HUES64 (cell line): ENCODE data around the gene ORC5.
"Not testable (repeated sequence)": the region's sequence is repeated elsewhere in the genome, so short reads cannot be mapped to it uniquely, and the experiment has no call there.

Experiments used
- H3K27ac ChIP-seq: 2 replicates; pipeline ENCODE4 v1.7.0; 2013; ENCODE audit warnings: low read depth, low read length, inconsistent platforms
- H3K27me3 ChIP-seq: 2 replicates; pipeline ENCODE4 v1.6.1; 2013; ENCODE audit warnings: mild to moderate bottlenecking, low read length; ENCODE audit not compliant: insufficient read depth
- H3K36me3 ChIP-seq: 2 replicates; pipeline ENCODE4 v1.6.1; 2013; ENCODE audit warnings: mild to moderate bottlenecking, low read length; ENCODE audit not compliant: insufficient read depth
- H3K4me1 ChIP-seq: 2 replicates; pipeline ENCODE4 v1.6.1; 2013; ENCODE audit warnings: mild to moderate bottlenecking, low read length, moderate library complexity; ENCODE audit not compliant: insufficient read depth
- H3K4me3 ChIP-seq: 2 replicates; pipeline ENCODE4 v1.5.1; 2013; ENCODE audit warnings: mild to moderate bottlenecking, low read length, moderate library complexity
- H3K9ac ChIP-seq: 2 replicates; pipeline ENCODE4 v1.6.1; 2013; ENCODE audit warnings: mild to moderate bottlenecking, low read depth, low read length
- H3K9me3 ChIP-seq: 2 replicates; pipeline ENCODE4 v1.6.1; 2013; ENCODE audit warnings: low read depth, low read length; ENCODE audit not compliant: insufficient read depth
- WGBS: fragments of 150-250, 120-280 bp; methylation state at CpG from one replicate; pipeline ENCODE4 v1.1.7; 2013; ENCODE audit warnings: missing lambda C conversion rate; 5-methylcytosine and 5-hydroxymethylcytosine counted together

The ORC5 gene

DNA sequence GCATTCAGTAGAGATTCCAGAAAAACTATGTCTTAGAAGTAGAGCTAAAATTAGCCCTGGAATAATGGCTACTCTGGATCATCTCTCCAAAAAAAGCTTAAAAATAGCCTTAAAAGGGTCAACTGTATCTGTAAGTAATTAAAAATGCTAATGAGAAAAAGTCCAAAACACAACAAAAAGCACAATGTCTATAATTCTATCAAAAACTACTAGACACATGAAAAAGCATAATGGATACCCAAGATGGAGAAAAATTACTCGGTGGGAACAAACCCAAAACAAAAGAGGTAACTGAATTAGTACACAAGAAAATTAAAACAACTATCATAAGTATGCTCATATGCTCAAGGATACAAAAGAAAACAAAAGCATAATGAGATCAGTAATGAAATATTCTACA is 15.4 kb downstream of the ORC5 start:
- no peaks in the 10 kb centered on the region for H3K27me3 ChIP-seq
- no peaks in the 10 kb centered on the region for H3K4me1 ChIP-seq
- no peaks in the 10 kb centered on the region for H3K9me3 ChIP-seq
- no peak overlapping the region for H3K27ac ChIP-seq
- H3K36me3 ChIP-seq = peaks cover 90% of the 10 kb centered on the region
- H3K9ac ChIP-seq = no peak overlapping the region
- 100% methylated on average over 1 of the region's 1 CpG for WGBS
- no peak overlapping the region for H3K4me3 ChIP-seq

DNA sequence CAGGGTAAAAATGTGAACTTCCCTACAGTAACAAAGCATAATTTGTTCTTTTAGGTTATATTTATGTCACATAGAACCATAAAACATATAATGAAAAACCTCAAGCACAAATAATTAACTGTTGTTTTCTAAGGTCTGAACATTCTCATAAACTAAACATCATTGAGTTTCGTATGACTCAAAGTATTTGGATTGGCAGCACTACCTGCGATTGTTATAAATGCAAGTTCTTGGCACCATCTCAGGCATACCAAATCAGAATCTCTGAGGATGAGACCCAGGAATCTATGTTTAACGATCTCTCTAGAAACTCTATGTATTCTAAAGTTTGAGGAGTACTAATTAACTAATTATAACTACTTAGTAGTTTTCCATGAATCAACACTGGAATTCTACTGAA is 22.5 kb downstream of the ORC5 start:
- H3K4me3 ChIP-seq = no peak overlapping the region
- no peak overlapping the region for H3K9ac ChIP-seq
- peaks cover 35% of the 10 kb centered on the region for H3K9me3 ChIP-seq
- no peak overlapping the region for H3K27ac ChIP-seq
- no peaks in the 10 kb centered on the region for H3K4me1 ChIP-seq
- no peaks in the 10 kb centered on the region for H3K27me3 ChIP-seq
- WGBS = 50% methylated on average over 2 of the region's 3 CpGs
- H3K36me3 ChIP-seq = peaks cover 96% of the 10 kb centered on the region

DNA sequence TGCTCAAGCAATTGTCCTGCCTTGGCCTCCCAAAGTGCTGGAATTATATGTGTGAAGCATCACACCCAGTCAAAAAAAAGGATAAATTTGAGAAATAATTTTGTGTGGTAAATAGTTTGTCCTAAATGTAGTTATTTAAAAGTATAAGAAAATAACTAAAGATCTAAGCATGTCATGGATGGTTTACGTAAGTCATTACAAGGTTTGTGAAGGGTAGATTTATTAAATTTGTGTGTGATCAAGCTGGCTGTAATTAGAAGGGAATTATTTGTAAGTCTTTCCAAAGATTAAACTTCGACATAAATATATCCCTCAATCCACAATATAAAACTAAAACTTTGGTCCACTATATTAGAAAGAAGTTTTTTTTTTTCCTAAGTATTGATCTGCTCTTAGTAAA is 28.6 kb downstream of the ORC5 start:
- peaks cover 62% of the 10 kb centered on the region for H3K9me3 ChIP-seq
- H3K4me1 ChIP-seq = peaks cover 17% of the 10 kb centered on the region
- H3K9ac ChIP-seq = no peak overlapping the region
- H3K36me3 ChIP-seq = peaks cover 64% of the 10 kb centered on the region
- WGBS = 93% methylated on average over 1 of the region's 2 CpGs
- no peak overlapping the region for H3K27ac ChIP-seq
- H3K4me3 ChIP-seq = no peak overlapping the region
- no peaks in the 10 kb centered on the region for H3K27me3 ChIP-seq

DNA sequence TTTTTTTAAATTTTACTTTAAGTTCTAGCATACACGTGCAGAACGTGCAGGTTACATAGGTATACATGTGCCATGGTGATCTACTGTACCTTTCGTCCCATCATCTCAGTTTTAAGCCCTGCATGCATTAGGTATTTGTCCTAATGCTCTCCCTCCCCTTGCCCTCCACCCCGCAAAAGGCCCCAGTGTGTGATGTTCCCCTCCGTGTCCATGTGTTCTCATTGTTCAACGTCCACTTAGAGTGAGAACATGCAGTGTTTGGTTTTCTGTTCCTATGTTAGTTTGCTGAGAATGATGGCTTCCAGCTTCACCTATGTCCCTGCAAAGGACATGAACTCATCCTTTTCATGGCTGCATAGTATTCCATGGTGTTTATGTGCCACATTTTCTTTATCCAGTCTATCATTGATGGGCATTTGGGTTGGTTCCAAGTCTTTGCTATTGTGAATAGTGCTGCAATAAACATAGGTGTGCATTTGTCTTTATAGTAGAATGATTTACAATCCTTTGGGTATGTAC is 30.2 kb downstream of the ORC5 start:
- H3K36me3 ChIP-seq = peaks cover 49% of the 10 kb centered on the region
- peaks cover 17% of the 10 kb centered on the region for H3K4me1 ChIP-seq
- H3K9me3 ChIP-seq = peaks cover 48% of the 10 kb centered on the region
- not testable (repeated sequence) for H3K27ac ChIP-seq, H3K9ac ChIP-seq, H3K27me3 ChIP-seq, H3K4me3 ChIP-seq
- WGBS = 96% methylated on average over 6 of the region's 6 CpGs

DNA sequence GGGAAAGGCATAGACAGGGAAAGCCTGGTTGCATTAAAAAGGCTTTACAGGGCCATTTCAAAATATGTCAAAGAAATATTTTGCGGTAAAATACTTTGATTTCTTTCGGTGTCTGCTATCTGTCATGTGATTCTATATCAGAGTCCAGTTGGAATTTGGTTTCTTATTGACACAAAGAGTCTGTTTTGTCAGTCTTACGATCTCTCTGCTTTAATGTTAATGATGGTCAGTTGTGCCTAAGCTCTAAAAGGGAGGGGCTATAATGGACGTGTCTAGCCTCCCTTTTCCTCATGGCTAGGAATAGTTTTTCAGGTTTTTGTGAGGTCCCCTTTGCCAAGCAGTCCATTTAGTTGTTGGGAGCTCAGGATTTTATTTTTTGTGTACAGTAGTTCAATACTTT is 31.5 kb downstream of the ORC5 start:
- Histone ChIP-seq H3K4me1 (peaks cover 17% of the 10 kb centered on the region), H3K9ac (no peak overlapping the region), H3K4me3 (no peak overlapping the region), H3K27me3 (no peaks in the 10 kb centered on the region), H3K27ac (no peak overlapping the region), H3K36me3 (peaks cover 37% of the 10 kb centered on the region), H3K9me3 (peaks cover 37% of the 10 kb centered on the region)
- WGBS = 84% methylated on average over 4 of the region's 4 CpGs

DNA sequence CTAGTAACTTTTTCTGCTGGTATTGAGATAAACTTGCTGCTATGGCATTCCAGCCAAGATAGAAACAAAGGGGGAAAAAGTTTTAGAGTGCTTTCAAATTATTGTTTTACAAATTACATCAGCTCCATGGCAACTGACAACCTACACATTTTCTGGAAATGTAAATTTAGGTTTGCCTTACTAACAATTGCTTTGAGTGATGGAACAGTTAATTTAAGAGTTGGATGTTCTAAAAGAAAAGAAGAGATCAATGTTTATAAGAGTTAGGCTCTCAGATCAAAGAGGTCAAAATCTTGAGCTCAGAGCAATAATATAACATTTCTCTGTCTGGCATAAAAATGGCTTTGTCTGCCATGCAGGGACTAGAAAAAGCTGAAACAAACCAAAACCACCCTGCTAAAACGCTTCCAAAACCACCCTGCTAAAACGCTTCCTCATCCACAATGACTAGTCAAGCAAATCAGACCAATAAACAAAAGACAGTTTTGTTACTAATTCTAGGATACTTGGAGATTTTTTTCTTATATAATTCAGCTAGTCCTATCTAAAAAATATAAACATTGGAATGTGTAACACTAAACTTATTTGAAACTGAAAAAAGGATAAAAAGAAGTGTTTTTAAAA is 32.3 kb downstream of the ORC5 start:
- Histone ChIP-seq H3K27ac (peak overlapping the region; percentile 29), H3K4me3 (no peak overlapping the region), H3K9me3 (peaks cover 28% of the 10 kb centered on the region), H3K9ac (no peak overlapping the region), H3K4me1 (peaks cover 17% of the 10 kb centered on the region), H3K36me3 (peaks cover 34% of the 10 kb centered on the region), H3K27me3 (no peaks in the 10 kb centered on the region)
- WGBS = 47% methylated on average over 2 of the region's 2 CpGs

DNA sequence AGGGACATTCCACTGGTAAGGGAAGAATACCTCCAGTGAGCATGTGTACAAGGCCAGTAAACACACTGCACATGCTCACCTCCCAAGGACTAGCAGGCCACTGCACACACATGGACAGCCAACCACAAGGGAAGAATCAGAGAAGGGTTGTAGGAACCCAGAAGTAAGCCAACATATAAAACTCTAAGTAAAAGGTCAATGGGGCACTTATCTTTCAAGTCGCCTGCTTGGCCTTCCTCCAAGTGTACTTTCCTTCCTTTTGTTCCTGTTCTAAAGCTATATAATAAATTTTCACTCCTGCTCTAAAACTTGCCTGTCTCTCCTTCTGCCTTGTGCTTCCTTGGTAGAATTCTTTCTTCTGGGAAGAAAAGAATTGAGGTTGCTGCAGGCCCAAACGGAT is 33.0 kb downstream of the ORC5 start:
- 80% methylated on average over 2 of the region's 2 CpGs for WGBS
- no peak overlapping the region for H3K9ac ChIP-seq
- H3K9me3 ChIP-seq = peaks cover 22% of the 10 kb centered on the region
- no peak overlapping the region for H3K4me3 ChIP-seq
- H3K27ac ChIP-seq = peak overlapping the region; percentile 29; the same call in 1 of the 2 replicates
- peaks cover 28% of the 10 kb centered on the region for H3K36me3 ChIP-seq
- H3K4me1 ChIP-seq = peaks cover 17% of the 10 kb centered on the region
- no peaks in the 10 kb centered on the region for H3K27me3 ChIP-seq

DNA sequence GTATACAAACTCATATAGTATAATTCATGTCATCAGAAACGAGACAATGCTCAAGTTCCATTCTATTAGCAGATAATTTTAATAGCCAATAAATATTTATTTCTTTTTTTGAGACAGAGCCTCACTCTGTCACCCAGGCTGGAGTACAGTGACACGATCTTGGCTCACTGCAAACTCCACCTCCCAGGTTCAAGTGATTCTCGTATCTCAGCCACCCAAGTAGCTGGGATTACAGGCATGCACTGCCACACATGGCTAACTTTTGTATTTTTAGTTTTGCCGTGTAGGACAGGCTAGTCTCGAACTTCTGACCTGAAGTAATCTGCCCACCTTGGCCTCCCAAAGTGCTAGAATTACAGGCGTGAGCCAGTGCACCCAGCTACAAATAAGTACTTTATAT is 45.7 kb downstream of the ORC5 start:
- Histone ChIP-seq H3K4me1 (no peaks in the 10 kb centered on the region), H3K27me3 (no peaks in the 10 kb centered on the region), H3K9ac (no peak overlapping the region), H3K36me3 (peaks cover 61% of the 10 kb centered on the region), H3K27ac (no peak overlapping the region), H3K4me3 (no peak overlapping the region), H3K9me3 (no peaks in the 10 kb centered on the region)
- 93% methylated on average over 6 of the region's 6 CpGs for WGBS

DNA sequence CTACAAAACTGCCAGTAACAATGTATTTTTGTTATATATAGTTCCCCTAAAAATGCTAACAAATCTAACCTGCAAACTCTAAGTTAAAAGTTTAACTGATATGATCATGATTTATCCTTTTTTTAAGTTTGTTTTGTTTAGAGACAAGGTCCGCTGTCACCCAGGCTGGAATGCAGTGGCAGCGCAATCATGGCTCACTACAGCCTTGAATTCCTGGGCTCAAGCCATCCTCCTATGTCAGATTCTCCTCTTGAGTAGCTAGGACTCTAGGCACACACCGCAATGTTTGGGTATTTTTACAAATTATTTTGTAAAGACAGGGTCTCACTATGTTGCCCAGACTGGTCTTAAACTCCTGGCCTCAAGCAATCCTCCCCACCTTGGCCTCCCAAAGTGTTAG is 46.6 kb downstream of the ORC5 start:
- no peaks in the 10 kb centered on the region for H3K9me3 ChIP-seq
- no peak overlapping the region for H3K27ac ChIP-seq
- H3K27me3 ChIP-seq = no peaks in the 10 kb centered on the region
- peaks cover 56% of the 10 kb centered on the region for H3K36me3 ChIP-seq
- H3K9ac ChIP-seq = no peak overlapping the region
- WGBS = 97% methylated on average over 2 of the region's 3 CpGs
- H3K4me1 ChIP-seq = no peaks in the 10 kb centered on the region
- no peak overlapping the region for H3K4me3 ChIP-seq

DNA sequence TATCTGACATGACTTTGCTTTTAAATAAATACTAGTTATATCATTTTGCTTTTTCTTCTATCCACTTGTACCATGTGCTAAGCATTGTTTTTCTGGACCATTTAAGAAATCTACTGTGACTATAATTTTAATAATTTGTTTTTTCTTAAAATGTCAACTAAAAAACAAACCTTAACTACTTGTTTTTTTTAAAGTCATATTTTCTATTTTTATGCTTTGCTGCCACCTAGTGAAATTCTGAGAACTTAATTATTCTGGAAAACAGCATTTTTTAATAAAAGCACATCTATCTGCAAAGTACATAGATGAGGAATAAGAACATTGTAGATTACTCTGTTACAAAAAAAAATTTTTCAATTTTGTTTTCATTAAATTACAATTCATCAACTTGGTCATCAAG is 47.4 kb downstream of the ORC5 start:
- Histone ChIP-seq H3K27me3 (no peaks in the 10 kb centered on the region), H3K4me3 (no peak overlapping the region), H3K36me3 (peaks cover 49% of the 10 kb centered on the region)

DNA sequence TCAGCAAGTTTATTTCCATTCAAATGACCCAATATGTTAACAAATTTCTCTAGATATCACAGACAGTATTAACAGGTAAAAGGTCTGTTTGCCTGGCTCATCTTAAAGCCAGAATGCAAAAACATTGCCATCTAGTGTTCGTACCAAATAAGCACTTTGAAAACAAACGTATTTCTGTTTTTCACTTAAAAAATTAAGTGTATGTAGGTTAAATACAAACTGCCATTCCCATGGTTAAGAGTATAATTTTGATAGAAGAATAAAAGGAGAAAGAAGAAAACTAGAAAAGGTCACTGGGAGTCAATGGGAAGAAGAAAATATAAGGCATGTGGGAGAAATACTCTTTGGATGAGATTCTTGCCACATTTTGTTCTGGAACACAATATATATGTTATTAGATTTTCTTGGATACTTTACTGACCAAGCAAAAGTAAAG is 51.0 kb downstream of the ORC5 start:
- no peak overlapping the region for H3K9ac ChIP-seq
- H3K9me3 ChIP-seq = no peaks in the 10 kb centered on the region
- H3K27me3 ChIP-seq = no peaks in the 10 kb centered on the region
- WGBS = no CpG with 5 or more reads among the region's 2 CpGs
- peaks cover 18% of the 10 kb centered on the region for H3K36me3 ChIP-seq
- H3K27ac ChIP-seq = no peak overlapping the region
- no peaks in the 10 kb centered on the region for H3K4me1 ChIP-seq
- H3K4me3 ChIP-seq = no peak overlapping the region

More for the DNA sequence above, 47.4 kb downstream of the ORC5 start:
- H3K4me1 ChIP-seq = no peaks in the 10 kb centered on the region
- no peak overlapping the region for H3K9ac ChIP-seq
- no peak overlapping the region for H3K27ac ChIP-seq
- H3K9me3 ChIP-seq = no peaks in the 10 kb centered on the region

DNA sequence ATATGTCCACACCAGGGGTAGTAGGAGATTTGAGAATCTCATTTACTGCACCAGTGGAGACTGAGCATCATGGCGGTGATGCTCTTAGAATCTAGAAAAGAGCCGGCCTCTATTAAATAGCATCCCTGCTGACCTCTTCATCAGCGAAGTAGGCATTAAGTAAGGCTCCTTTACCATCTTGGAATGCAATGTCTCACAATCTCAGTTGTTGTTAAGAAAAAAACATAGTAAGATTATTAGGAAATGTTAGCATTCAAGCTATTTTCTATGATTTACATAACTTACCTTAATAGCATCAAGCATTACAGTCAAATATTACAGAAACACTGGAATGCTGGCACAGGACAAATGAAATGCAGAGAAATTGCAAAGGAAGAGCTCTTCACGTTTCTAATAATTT is 54.5 kb downstream of the ORC5 start:
- Histone ChIP-seq H3K27me3 (no peaks in the 10 kb centered on the region), H3K9me3 (no peaks in the 10 kb centered on the region), H3K4me3 (no peak overlapping the region), H3K9ac (no peak overlapping the region), H3K36me3 (peaks cover 4% of the 10 kb centered on the region; the same call in 1 of the 2 replicates), H3K27ac (no peak overlapping the region), H3K4me1 (no peaks in the 10 kb centered on the region)
- WGBS = 72% methylated on average over 4 of the region's 4 CpGs
